ENCODE results near the gene PCGF5.

GRCh38 chr10:91210014-91210413 is 10.4 kb upstream of the PCGF5 start:
- TF ChIP-seq CTCF (IDR thresholded peaks at IDR 0.05) (no peak), POLR2A (IDR thresholded peaks at IDR 0.05) (no peak)

All from heart left ventricle (tissue), 13 donors.